ENCODE results near the gene KCND3.

Gene KCND3

DNA sequence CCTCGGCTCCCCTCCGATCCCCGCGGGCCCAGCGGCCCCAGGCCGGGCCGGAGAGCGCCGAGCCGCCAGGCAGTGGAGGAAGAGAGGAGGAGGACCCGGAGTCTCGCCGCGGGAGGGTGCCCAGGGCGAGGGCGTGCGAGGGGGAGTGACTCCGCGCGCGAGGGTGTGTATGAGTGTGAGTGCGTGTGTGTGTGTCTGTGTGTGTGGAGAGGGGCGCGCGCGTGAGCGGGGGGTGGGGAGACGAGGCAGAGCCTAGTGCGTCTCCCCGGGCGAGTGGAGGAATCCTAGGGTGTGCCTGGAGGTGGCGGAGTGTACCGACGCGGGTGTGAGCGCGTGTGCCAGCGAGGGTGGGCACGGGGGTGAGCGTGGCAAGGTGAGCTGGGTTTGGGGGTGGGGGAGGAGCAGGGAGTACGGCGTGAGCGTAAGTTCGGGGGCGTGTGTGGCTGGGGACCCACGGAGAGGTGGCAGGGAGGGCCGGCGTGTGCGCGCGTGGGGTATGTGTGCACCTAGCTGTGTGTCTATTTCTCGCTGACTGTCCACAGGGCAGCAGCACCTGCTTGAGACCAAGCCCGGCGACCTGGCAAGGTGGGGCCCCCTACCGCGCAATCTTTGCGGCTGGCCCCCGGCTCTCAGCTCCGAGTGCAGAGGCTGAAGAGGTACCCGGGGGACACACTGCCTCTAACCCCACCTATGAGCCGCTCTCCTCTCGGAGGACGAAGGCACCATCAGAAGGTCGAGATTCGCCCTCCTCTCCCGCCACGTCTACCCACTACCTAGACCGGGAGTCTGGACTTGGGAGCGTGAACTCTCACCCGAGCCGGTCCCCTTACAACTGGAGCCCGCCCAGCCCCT is 784 bp upstream of the KCND3 start:
- H3K4me3 ChIP-seq (ENCODE audit: low read depth in 1 of 2, low read length in 2 of 2) = peak overlapping the region; percentile 68 to 71
- H3K36me3 ChIP-seq (ENCODE audit: control insufficient read depth in 1 of 2, insufficient read depth in 2 of 2, low read length in 2 of 2) = no peaks in the 10 kb centered on the region
- H3K27me3 ChIP-seq (ENCODE audit: control insufficient read depth in 1 of 2, insufficient read depth in 2 of 2, low read length in 2 of 2) = peaks cover 25 to 27% of the 10 kb centered on the region in 2 donors
- no peaks in the 10 kb centered on the region for H3K9me3 ChIP-seq (ENCODE audit: control insufficient read depth in 1 of 2, low read length in 2 of 2)
- peaks cover 14 to 23% of the 10 kb centered on the region in 2 donors for H3K4me1 ChIP-seq (ENCODE audit: control insufficient read depth in 1 of 2, insufficient read depth in 2 of 2, low read length in 2 of 2)
- peak overlapping the region; percentile 38 to 64 for H3K9ac ChIP-seq (ENCODE audit: low read depth in 1 of 2, low read length in 2 of 2)
- H3K27ac ChIP-seq (ENCODE audit: low read depth, low read length) = no peak overlapping the region

DNA sequence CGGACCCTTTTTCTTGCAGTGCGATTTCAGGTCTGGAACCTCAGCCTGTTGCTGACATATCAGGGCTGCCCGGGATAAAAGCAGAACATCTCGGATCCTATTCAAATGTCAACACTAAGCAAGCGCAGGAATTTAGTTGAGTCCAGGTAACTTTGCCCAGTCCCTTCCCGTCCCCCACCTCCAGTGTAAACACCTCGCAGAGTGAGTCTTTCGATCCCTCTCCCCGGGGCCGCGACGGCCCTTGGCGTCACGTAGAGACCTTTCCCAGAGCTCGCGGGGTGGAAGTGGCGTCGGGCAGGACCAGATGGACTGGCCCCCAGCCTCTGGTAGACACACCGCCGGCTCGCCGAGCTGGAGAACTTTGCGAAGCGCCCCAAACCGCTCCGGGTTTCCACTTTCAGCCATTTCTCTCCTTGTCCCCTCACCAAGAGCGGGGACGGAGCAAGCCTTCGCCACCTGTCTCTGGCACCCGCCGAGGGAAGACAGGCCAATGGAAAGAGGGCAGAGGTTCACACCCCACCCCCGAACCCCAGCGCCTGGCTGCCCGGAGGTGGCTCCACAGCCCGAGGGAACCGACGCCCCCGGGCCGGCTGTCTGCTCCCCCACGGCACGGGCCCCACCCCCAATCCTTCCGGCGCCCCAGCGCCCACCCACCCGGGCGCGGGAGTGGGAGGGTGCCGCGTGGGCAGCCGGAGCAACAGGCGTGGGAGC is 570 bp downstream of the KCND3 start:
- peaks cover 22 to 27% of the 10 kb centered on the region in 2 donors for H3K27me3 ChIP-seq (ENCODE audit: control insufficient read depth in 1 of 2, insufficient read depth in 2 of 2, low read length in 2 of 2)
- no peak overlapping the region for H3K9ac ChIP-seq (ENCODE audit: low read depth in 1 of 2, low read length in 2 of 2)
- H3K27ac ChIP-seq (ENCODE audit: low read depth, low read length) = no peak overlapping the region
- peaks cover 14 to 23% of the 10 kb centered on the region in 2 donors for H3K4me1 ChIP-seq (ENCODE audit: control insufficient read depth in 1 of 2, insufficient read depth in 2 of 2, low read length in 2 of 2)
- no peaks in the 10 kb centered on the region for H3K36me3 ChIP-seq (ENCODE audit: control insufficient read depth in 1 of 2, insufficient read depth in 2 of 2, low read length in 2 of 2)
- no peaks in the 10 kb centered on the region for H3K9me3 ChIP-seq (ENCODE audit: control insufficient read depth in 1 of 2, low read length in 2 of 2)
- peak overlapping the region; percentile 48 to 50 for H3K4me3 ChIP-seq (ENCODE audit: low read depth in 1 of 2, low read length in 2 of 2)

DNA sequence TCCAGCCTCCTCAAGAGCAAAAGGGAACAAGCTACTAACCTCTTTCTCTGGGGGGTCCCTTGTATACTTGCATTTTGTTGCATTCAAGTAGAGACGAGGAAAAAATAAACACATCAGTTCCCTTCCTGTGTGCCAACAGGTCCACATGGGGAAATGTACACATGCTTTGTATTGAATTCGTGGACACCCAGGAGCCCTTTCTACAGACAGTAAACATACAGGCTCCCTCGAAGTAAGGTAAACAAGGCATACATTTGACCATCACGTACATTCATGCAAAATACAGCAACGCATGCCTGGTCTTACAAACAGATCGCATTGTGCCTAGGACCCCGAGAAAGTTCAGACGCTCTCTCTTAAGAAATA is 1.1 kb downstream of the KCND3 start:
- Histone ChIP-seq H3K9ac (ENCODE audit: low read depth in 1 of 2, low read length in 2 of 2) (no peak overlapping the region), H3K9me3 (ENCODE audit: control insufficient read depth in 1 of 2, low read length in 2 of 2) (no peaks in the 10 kb centered on the region), H3K27me3 (ENCODE audit: control insufficient read depth in 1 of 2, insufficient read depth in 2 of 2, low read length in 2 of 2) (peaks cover 22 to 27% of the 10 kb centered on the region in 2 donors), H3K27ac (ENCODE audit: low read depth, low read length) (no peak overlapping the region), H3K4me3 (ENCODE audit: low read depth in 1 of 2, low read length in 2 of 2) (peak overlapping the region; percentile 48 to 50), H3K36me3 (ENCODE audit: control insufficient read depth in 1 of 2, insufficient read depth in 2 of 2, low read length in 2 of 2) (no peaks in the 10 kb centered on the region), H3K4me1 (ENCODE audit: control insufficient read depth in 1 of 2, insufficient read depth in 2 of 2, low read length in 2 of 2) (peaks cover 14 to 23% of the 10 kb centered on the region in 2 donors)

DNA sequence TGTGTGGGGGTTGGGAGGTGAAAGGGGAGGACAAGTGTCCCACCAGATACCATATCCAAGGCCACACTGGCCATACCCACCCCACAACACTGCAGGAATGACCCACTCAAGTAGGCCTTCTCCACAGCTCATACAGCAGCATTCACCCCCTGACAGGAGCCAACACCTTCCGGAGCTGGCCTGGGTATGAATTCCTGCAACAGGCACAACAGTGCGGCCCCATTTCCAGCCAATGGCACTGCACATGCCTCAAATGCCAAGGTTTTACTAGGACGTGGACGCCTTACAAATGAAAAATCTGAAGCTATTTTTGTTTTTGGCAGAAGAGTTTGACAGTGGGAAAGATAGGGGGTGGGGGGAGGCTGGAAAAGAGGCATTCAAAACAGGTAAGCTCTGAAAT is 2.0 kb downstream of the KCND3 start:
- no peaks in the 10 kb centered on the region for H3K9me3 ChIP-seq (ENCODE audit: control insufficient read depth in 1 of 2, low read length in 2 of 2)
- no peak overlapping the region for H3K27ac ChIP-seq (ENCODE audit: low read depth, low read length)
- H3K36me3 ChIP-seq (ENCODE audit: control insufficient read depth in 1 of 2, insufficient read depth in 2 of 2, low read length in 2 of 2) = no peaks in the 10 kb centered on the region
- peaks cover 14 to 23% of the 10 kb centered on the region in 2 donors for H3K4me1 ChIP-seq (ENCODE audit: control insufficient read depth in 1 of 2, insufficient read depth in 2 of 2, low read length in 2 of 2)
- H3K9ac ChIP-seq (ENCODE audit: low read depth in 1 of 2, low read length in 2 of 2) = no peak overlapping the region
- H3K4me3 ChIP-seq (ENCODE audit: low read depth in 1 of 2, low read length in 2 of 2) = no peak overlapping the region
- peaks cover 17 to 27% of the 10 kb centered on the region in 2 donors for H3K27me3 ChIP-seq (ENCODE audit: control insufficient read depth in 1 of 2, insufficient read depth in 2 of 2, low read length in 2 of 2)

DNA sequence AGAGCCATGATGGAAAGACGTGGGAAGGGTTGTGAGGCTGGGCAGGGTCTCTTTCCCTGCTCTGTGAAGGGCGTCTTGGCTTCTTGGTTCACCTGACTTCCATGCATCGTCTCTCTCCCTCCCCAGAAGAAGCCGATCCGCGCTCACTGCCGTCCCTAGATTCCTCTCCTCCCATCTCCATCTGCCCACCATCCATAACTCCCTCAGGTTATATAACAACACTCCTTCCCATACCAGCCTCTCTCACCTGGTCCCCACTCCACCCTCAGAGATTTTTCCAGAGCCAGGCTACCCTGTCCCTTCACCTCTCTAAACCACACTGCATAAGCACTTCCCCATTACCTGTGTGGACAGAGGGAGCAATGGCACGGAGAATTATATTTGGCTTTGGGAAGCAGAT is 6.0 kb downstream of the KCND3 start:
- Histone ChIP-seq H3K27me3 (ENCODE audit: control insufficient read depth in 1 of 2, insufficient read depth in 2 of 2, low read length in 2 of 2) (peaks cover 13 to 14% of the 10 kb centered on the region in 2 donors), H3K36me3 (ENCODE audit: control insufficient read depth in 1 of 2, insufficient read depth in 2 of 2, low read length in 2 of 2) (no peaks in the 10 kb centered on the region), H3K9ac (ENCODE audit: low read depth in 1 of 2, low read length in 2 of 2) (no peak overlapping the region), H3K4me1 (ENCODE audit: control insufficient read depth in 1 of 2, insufficient read depth in 2 of 2, low read length in 2 of 2) (no peaks in the 10 kb centered on the region), H3K9me3 (ENCODE audit: control insufficient read depth in 1 of 2, low read length in 2 of 2) (no peaks in the 10 kb centered on the region), H3K4me3 (ENCODE audit: low read depth in 1 of 2, low read length in 2 of 2) (no peak overlapping the region), H3K27ac (ENCODE audit: low read depth, low read length) (no peak overlapping the region)

DNA sequence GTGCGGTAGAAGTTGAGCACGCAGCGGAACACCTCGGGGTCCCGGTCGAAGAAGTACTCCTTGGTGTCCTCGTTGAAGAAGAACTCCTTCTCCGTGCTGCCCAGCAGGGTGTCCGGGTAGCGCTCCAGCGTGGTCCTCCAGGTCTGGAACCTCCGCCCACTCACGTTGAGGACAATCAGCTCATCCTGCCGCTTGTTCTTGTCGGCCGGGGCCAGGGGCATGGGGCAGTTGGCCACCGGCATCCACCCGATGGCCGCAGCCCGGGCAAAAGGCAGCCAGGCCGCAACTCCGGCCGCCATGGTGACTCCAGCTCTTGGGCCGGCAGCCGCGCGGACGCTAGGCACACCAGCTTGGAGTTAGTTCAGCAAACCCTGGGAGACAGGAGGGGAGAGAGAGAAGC is 7.0 kb downstream of the KCND3 start:
- Histone ChIP-seq H3K9me3 (ENCODE audit: control insufficient read depth in 1 of 2, low read length in 2 of 2) (no peaks in the 10 kb centered on the region), H3K4me1 (ENCODE audit: control insufficient read depth in 1 of 2, insufficient read depth in 2 of 2, low read length in 2 of 2) (no peaks in the 10 kb centered on the region), H3K4me3 (ENCODE audit: low read depth in 1 of 2, low read length in 2 of 2) (no peak overlapping the region), H3K36me3 (ENCODE audit: control insufficient read depth in 1 of 2, insufficient read depth in 2 of 2, low read length in 2 of 2) (no peaks in the 10 kb centered on the region), H3K27ac (ENCODE audit: low read depth, low read length) (no peak overlapping the region), H3K9ac (ENCODE audit: low read depth in 1 of 2, low read length in 2 of 2) (no peak overlapping the region), H3K27me3 (ENCODE audit: control insufficient read depth in 1 of 2, insufficient read depth in 2 of 2, low read length in 2 of 2) (peaks cover 4 to 10% of the 10 kb centered on the region in 2 donors)

DNA sequence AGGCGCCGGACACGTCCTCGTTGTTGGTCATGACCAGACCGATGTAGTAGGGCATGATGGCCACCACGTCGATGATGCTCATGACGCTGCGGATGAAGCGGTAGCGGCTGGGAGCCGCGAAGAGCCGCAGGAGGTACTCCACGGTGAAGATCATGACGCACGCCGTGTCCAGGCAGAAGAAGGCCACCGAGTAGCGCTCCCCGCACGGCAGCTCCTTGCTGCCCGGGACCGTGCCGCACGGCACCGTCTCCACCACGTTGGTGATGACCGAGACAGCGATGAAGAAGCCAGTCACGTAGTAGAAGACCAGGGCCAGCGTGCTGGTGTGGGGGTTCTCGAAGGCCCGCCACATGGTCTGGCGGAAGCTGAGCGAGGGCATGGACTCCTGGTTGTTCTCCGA is 7.6 kb downstream of the KCND3 start:
- peaks cover 2 to 6% of the 10 kb centered on the region in 2 donors for H3K27me3 ChIP-seq (ENCODE audit: control insufficient read depth in 1 of 2, insufficient read depth in 2 of 2, low read length in 2 of 2)
- no peaks in the 10 kb centered on the region for H3K36me3 ChIP-seq (ENCODE audit: control insufficient read depth in 1 of 2, insufficient read depth in 2 of 2, low read length in 2 of 2)
- no peak overlapping the region for H3K4me3 ChIP-seq (ENCODE audit: low read depth in 1 of 2, low read length in 2 of 2)

DNA sequence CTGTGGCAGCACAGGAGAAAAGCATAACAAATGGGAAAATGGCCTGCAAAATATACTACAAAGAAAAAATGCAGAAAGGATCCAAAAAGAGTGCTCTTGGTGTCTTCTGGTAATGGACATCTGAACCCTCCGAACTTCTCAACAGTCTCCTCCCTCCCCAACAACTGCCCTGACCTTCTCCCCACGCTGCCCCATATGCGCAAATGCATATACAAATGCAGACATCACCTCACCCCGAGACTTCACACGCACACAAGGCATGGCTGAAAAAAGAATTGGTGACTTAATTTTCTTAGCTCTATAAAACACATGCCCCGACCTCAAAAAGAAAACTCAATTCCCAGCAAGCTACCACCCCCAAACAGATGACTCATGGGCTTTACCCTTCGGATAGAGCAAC is 8.4 kb downstream of the KCND3 start:
- H3K4me3 ChIP-seq (ENCODE audit: low read depth in 1 of 2, low read length in 2 of 2) = no peak overlapping the region
- H3K36me3 ChIP-seq (ENCODE audit: control insufficient read depth in 1 of 2, insufficient read depth in 2 of 2, low read length in 2 of 2) = no peaks in the 10 kb centered on the region
- no peak overlapping the region for H3K9ac ChIP-seq (ENCODE audit: low read depth in 1 of 2, low read length in 2 of 2)
- H3K4me1 ChIP-seq (ENCODE audit: control insufficient read depth in 1 of 2, insufficient read depth in 2 of 2, low read length in 2 of 2) = no peaks in the 10 kb centered on the region
- H3K27ac ChIP-seq (ENCODE audit: low read depth, low read length) = no peak overlapping the region
- H3K27me3 ChIP-seq (ENCODE audit: control insufficient read depth in 1 of 2, insufficient read depth in 2 of 2, low read length in 2 of 2) = peaks cover 2 to 10% of the 10 kb centered on the region in 2 donors
- H3K9me3 ChIP-seq (ENCODE audit: control insufficient read depth in 1 of 2, low read length in 2 of 2) = no peaks in the 10 kb centered on the region

More for the DNA sequence above, 7.6 kb downstream of the KCND3 start:
- no peaks in the 10 kb centered on the region for H3K4me1 ChIP-seq (ENCODE audit: control insufficient read depth in 1 of 2, insufficient read depth in 2 of 2, low read length in 2 of 2)
- no peak overlapping the region for H3K9ac ChIP-seq (ENCODE audit: low read depth in 1 of 2, low read length in 2 of 2)
- H3K27ac ChIP-seq (ENCODE audit: low read depth, low read length) = no peak overlapping the region
- H3K9me3 ChIP-seq (ENCODE audit: control insufficient read depth in 1 of 2, low read length in 2 of 2) = no peaks in the 10 kb centered on the region

DNA sequence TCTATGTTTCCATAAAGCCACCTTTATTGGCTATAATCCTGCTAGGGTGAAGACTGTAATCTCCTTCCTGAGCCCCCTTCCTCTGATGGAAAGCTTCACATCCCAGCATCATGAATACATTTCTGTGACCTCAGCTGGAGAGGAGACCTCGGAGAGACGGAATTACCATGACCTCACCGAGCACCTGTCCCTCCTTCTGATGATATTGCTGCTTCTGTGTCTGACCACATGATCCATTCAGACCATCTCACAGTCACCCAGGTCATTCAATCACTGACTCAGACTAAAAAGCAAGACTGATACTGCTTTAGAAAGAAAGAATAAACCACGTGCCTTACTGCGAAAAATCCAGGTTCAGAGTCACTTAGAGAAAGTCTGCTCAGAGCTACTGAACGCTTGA is 8.8 kb downstream of the KCND3 start:
- H3K9me3 ChIP-seq (ENCODE audit: control insufficient read depth in 1 of 2, low read length in 2 of 2) = no peaks in the 10 kb centered on the region
- H3K27me3 ChIP-seq (ENCODE audit: control insufficient read depth in 1 of 2, insufficient read depth in 2 of 2, low read length in 2 of 2) = peaks cover 2 to 10% of the 10 kb centered on the region in 2 donors

DNA sequence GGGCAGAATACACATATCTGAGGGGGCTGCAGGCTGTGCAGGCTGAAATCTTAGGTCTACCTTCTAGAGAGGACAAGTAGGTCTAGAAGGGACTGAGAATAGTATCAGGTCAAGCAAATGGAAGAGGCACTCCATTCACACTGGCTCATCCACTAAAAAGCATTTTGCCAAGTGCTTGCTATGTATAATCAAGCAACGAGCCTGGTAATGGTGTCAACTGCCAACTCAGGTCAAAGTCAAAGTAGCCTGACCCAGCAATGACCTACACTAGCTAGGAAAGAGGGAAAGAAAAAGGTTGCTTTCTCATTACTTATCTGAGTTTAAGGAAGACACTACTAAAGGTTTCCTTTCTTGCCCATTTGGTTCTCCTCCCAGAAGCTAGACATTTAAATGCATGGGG is 10.8 kb downstream of the KCND3 start:
- Histone ChIP-seq H3K27ac (ENCODE audit: low read depth, low read length) (no peak overlapping the region), H3K9ac (ENCODE audit: low read depth in 1 of 2, low read length in 2 of 2) (no peak overlapping the region), H3K36me3 (ENCODE audit: control insufficient read depth in 1 of 2, insufficient read depth in 2 of 2, low read length in 2 of 2) (no peaks in the 10 kb centered on the region), H3K9me3 (ENCODE audit: control insufficient read depth in 1 of 2, low read length in 2 of 2) (no peaks in the 10 kb centered on the region), H3K4me3 (ENCODE audit: low read depth in 1 of 2, low read length in 2 of 2) (no peak overlapping the region), H3K27me3 (ENCODE audit: control insufficient read depth in 1 of 2, insufficient read depth in 2 of 2, low read length in 2 of 2) (peaks cover 2 to 7% of the 10 kb centered on the region in 2 donors), H3K4me1 (ENCODE audit: control insufficient read depth in 1 of 2, insufficient read depth in 2 of 2, low read length in 2 of 2) (no peaks in the 10 kb centered on the region)

More for the DNA sequence above, 8.8 kb downstream of the KCND3 start:
- Histone ChIP-seq H3K36me3 (ENCODE audit: control insufficient read depth in 1 of 2, insufficient read depth in 2 of 2, low read length in 2 of 2) (no peaks in the 10 kb centered on the region), H3K27ac (ENCODE audit: low read depth, low read length) (no peak overlapping the region), H3K4me1 (ENCODE audit: control insufficient read depth in 1 of 2, insufficient read depth in 2 of 2, low read length in 2 of 2) (no peaks in the 10 kb centered on the region), H3K4me3 (ENCODE audit: low read depth in 1 of 2, low read length in 2 of 2) (no peak overlapping the region), H3K9ac (ENCODE audit: low read depth in 1 of 2, low read length in 2 of 2) (no peak overlapping the region)

Data from duodenal mucosa (tissue), 2 donors.